AG09309 (cell line): ENCODE data around the gene NR2E1.

Experiments used
- DNase-seq: peaks from one replicate; pipeline ENCODE4 v3.0.0-alpha.2; 2010; ENCODE audit warnings: low read depth
- H3K4me3 ChIP-seq: 2 replicates; pipeline ENCODE4 v1.5.1; 2011; ENCODE audit warnings: mild to moderate bottlenecking, low read depth, low read length, moderate library complexity; ENCODE audit not compliant: control insufficient read depth
- TF ChIP-seq, protein P1 (sequence below): IDR thresholded peaks from 2 replicates; pipeline ENCODE4 v1.5.1; 2011; ENCODE audit warnings: mild to moderate bottlenecking, low read depth, low read length, inconsistent platforms; ENCODE audit not compliant: insufficient read depth, control insufficient read depth; ENCODE audit errors: missing control alignments

NR2E1 gene

GRCh38 chr6:108165714-108166663 lies at the start of gene NR2E1:
TSS of gene NR2E1 (plus strand) at chr6:108166022. CDS start at chr6:108166766, 744 bp downstream.
- no peak for DNase-seq
- TF ChIP-seq, protein P1, sequence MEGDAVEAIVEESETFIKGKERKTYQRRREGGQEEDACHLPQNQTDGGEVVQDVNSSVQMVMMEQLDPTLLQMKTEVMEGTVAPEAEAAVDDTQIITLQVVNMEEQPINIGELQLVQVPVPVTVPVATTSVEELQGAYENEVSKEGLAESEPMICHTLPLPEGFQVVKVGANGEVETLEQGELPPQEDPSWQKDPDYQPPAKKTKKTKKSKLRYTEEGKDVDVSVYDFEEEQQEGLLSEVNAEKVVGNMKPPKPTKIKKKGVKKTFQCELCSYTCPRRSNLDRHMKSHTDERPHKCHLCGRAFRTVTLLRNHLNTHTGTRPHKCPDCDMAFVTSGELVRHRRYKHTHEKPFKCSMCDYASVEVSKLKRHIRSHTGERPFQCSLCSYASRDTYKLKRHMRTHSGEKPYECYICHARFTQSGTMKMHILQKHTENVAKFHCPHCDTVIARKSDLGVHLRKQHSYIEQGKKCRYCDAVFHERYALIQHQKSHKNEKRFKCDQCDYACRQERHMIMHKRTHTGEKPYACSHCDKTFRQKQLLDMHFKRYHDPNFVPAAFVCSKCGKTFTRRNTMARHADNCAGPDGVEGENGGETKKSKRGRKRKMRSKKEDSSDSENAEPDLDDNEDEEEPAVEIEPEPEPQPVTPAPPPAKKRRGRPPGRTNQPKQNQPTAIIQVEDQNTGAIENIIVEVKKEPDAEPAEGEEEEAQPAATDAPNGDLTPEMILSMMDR: no peak
- no peak within 1 kb of the TSS for H3K4me3 ChIP-seq

- no peak for DNase-seq
- TF ChIP-seq, protein P1: no peak
- no peak overlapping the region for H3K4me3 ChIP-seq
Observed at GRCh38 chr6:108116546-108117426, 49.0 kb upstream of the NR2E1 start.

DNA sequence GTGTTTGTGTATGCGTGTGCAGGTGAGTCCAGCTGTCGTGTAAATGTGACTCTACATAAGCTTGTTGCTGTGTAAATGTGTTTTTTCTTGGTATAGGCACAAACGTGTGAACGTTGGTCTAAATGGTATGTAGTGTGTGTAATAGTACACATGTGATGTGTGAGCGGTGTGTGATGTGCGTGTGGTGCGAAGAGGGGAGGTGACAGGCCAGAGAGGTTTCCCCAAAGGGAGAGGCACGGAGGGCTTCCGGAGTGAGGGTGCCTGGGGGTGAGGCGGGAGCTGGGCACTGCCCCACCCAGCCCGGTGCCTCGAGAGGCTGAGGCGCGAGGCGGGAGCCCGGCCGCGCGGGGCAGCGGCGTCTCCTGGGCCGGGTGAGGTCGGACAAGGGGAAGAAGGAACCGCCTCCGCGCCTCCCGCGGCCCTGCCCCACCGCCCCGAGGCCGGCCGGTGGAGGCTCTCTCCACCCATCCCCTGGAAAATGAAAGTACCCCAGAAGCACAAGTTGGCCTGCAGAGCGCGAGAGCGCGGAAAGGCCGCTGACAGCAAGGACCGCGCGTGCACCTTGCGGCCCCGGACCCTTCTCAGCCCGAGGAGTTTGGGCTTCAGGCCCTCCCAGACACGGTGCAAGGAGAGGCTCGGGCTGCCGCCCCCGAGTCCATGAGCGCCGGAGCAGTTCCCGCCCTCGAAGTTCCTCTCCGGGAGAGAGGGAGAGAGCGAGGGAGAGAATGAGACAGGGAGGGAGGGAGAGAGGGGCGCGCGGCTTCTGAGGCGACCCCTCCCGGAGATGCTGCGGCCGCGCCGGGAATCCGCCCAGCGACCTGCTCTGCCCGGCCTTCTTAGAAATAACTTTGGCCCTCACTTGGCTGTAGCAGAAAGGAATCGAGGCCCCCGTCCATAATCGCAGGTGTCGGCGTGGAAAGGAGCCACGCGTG lies 48.1 kb upstream of the NR2E1 start:
- no peak for DNase-seq
- TF ChIP-seq, protein P1: no peak
- peak overlapping the region; percentile 63 for H3K4me3 ChIP-seq

GRCh38 chr6:108118359-108118724 lies 47.5 kb upstream of the NR2E1 start:
- DNase-seq: no peak
- H3K4me3 ChIP-seq: peak overlapping the region; percentile 63
- TF ChIP-seq, protein P1: no peak

DNA sequence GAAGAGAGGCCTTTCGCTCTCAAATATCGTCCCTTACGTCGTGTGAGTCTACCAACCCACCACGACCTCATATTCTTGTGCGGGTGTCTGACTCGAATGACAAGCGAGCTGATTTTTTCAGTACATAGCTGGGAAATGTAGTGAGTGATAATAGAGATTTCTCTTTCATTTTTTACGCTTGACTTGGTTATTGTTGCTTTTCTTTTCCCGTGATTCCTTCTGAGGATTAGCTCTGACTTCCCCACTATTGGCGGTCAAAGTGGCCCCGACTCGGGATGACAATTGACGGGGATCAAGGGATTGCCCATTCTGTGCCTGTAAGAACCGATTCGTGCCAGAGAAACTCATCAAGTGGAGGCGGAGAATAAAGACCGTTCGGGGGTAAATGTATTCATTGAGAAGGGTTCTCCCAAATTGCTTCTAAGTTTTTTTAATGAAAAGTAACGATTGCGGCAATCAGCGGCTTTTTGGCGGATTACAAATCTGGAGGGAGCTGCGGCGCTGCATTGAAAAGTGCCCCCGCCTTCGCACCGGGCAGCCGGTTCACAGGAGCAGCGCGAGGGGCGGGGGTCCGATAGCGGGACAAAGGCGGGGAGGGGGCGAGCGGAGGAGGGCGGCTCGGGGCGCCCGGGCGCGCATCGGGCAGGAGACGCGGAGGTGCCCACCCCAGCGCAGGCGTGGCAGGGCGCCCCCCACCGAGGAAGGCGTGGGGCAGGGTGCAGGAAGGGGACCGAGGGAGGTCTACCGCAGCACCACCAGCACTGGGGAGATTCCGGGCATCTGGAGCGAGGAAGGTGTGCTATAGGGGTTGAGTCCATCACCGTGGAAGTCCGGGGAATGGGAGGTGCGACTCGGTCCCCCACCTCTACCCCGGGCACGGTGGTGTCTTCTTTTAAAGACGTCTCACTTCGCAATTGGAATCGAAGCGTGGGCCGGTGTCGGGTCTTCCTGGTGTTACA lies 46.7 kb upstream of the NR2E1 start:
- H3K4me3 ChIP-seq: peak overlapping the region; percentile 7
- DNase-seq: no peak
- TF ChIP-seq, protein P1: no peak
